ENCODE data around the gene AMMECR1. TPM values are rescaled to one million over a fixed set of nuclear protein-coding genes. Genes with fewer than 3 reads are reported as not detected.

The AMMECR1 gene
- total RNA-seq, 2 experiments from 2014 or later: 7.8 to 7.9 TPM

- Mint-ChIP-seq H3K27me3 (no peaks in the 10 kb centered on the region), H3K4me1 (ENCODE audit: low read depth) (peaks cover 55% of the 10 kb centered on the region), H3K4me3 (peak overlapping the region; percentile 62), H3K27ac (peak overlapping the region; percentile 93), H3K9me3 (no peaks in the 10 kb centered on the region), H3K36me3 (ENCODE audit: low read depth) (peaks cover 39% of the 10 kb centered on the region)
- no peak overlapping the region for H3K27ac ChIP-seq (ENCODE audit: low read depth in 1 of 2, low read length in 2 of 2)
- POLR2A ChIA-PET: interaction anchor here (3.0 kb wide), 1 partner anchor 10 kb away, joined by 18 read pairs; no protein-coding TSS in a partner anchor
- no peak overlapping the region for H3K4me3 ChIP-seq (ENCODE audit: low read length)
- intact Hi-C loops (cut with DNase I, micrococcal nuclease): loop anchor here (5.0 to 10.0 kb wide), 2 partner anchors 84 to 86 kb away; partner anchors contain the start of gene AMMECR1 (in 1 of the 2)
- ATAC-seq (ENCODE audit: poor library complexity) (no peak), DNase-seq (no peak)
- no peak for TF ChIP-seq CTCF (IDR thresholded peaks at IDR 0.05)
- H3K36me3 ChIP-seq (ENCODE audit: insufficient read depth, low read length): no peaks in the 10 kb centered on the region
- CTCF ChIA-PET: no interaction called here
- peaks cover 0 to 5% of the 10 kb centered on the region in 2 experiments for H3K9me3 ChIP-seq (ENCODE audit: control insufficient read depth in 1 of 2, insufficient read depth in 1 of 2, low read length in 2 of 2)
- H3K4me1 ChIP-seq (ENCODE audit: insufficient read depth, low read length): peaks cover 14% of the 10 kb centered on the region
- H3K27me3 ChIP-seq (ENCODE audit: control insufficient read depth in 1 of 2, insufficient read depth in 2 of 2, low read length in 2 of 2): no peaks in the 10 kb centered on the region
These were observed 89.4 kb downstream of the AMMECR1 start for GRCh38 chrX:110228453-110228852.

DNA sequence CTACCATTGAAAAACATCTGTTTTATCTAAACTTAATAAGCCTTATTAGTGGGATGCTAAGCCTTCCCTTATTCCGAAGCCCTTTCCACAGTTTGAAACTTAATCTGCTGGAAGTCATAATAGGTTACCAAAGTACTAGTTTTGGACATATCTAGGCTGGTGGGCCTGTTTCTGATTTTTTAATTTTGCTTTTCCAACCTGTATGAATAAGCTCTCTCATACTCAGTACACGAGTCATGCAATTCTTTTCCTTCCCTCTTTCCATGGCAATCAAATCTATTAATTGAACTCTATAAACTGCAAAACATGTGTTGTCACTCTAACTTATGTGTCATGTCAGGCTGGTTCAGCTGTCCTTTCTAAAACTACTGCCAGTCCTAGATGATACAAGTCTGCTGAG is 91.0 kb downstream of the AMMECR1 start:
- DNase-seq (no peak), ATAC-seq (ENCODE audit: poor library complexity) (no peak)
- H3K27ac ChIP-seq (ENCODE audit: low read depth in 1 of 2, low read length in 2 of 2): no peak overlapping the region
- H3K27me3 Mint-ChIP-seq: no peaks in the 10 kb centered on the region
- ChIA-PET POLR2A (interaction anchor here (1.1 kb wide), 1 partner anchor 91 kb away, joined by 3 read pairs; the partner anchor contains the start of gene AMMECR1), CTCF (no interaction called here)
- H3K27ac Mint-ChIP-seq: peak overlapping the region; percentile 93
- H3K27me3 ChIP-seq (ENCODE audit: control insufficient read depth in 1 of 2, insufficient read depth in 2 of 2, low read length in 2 of 2): no peaks in the 10 kb centered on the region
- H3K9me3 Mint-ChIP-seq: no peaks in the 10 kb centered on the region
- peaks cover 55% of the 10 kb centered on the region for H3K4me1 Mint-ChIP-seq (ENCODE audit: low read depth)
- no peak overlapping the region for H3K4me3 Mint-ChIP-seq
- peaks cover 14% of the 10 kb centered on the region for H3K4me1 ChIP-seq (ENCODE audit: insufficient read depth, low read length)
- TF ChIP-seq CTCF (IDR thresholded peaks at IDR 0.05): no peak
- no peak overlapping the region for H3K4me3 ChIP-seq (ENCODE audit: low read length)
- no peaks in the 10 kb centered on the region for H3K36me3 ChIP-seq (ENCODE audit: insufficient read depth, low read length)
- no peaks in the 10 kb centered on the region for H3K9me3 ChIP-seq (ENCODE audit: control insufficient read depth in 1 of 2, insufficient read depth in 1 of 2, low read length in 2 of 2)
- intact Hi-C loops (cut with DNase I, micrococcal nuclease): loop anchor here (5.0 to 10.0 kb wide), 2 partner anchors 85 to 88 kb away; partner anchors contain the start of gene AMMECR1 (in 1 of the 2)
- H3K36me3 Mint-ChIP-seq (ENCODE audit: low read depth): peaks cover 27% of the 10 kb centered on the region

- Histone ChIP-seq H3K4me3 (ENCODE audit: low read length) (no peak overlapping the region), H3K9me3 (ENCODE audit: control insufficient read depth in 1 of 2, insufficient read depth in 1 of 2, low read length in 2 of 2) (no peaks in the 10 kb centered on the region), H3K27me3 (ENCODE audit: control insufficient read depth in 1 of 2, insufficient read depth in 2 of 2, low read length in 2 of 2) (no peaks in the 10 kb centered on the region), H3K36me3 (ENCODE audit: insufficient read depth, low read length) (no peaks in the 10 kb centered on the region), H3K4me1 (ENCODE audit: insufficient read depth, low read length) (peaks cover 7% of the 10 kb centered on the region), H3K27ac (ENCODE audit: low read depth in 1 of 2, low read length in 2 of 2) (no peak overlapping the region)
- no peak for TF ChIP-seq CTCF (IDR thresholded peaks at IDR 0.05)
- no peak for ATAC-seq (ENCODE audit: poor library complexity)
- POLR2A ChIA-PET: no interaction called here
- Mint-ChIP-seq H3K9me3 (no peaks in the 10 kb centered on the region), H3K4me1 (ENCODE audit: low read depth) (peaks cover 52% of the 10 kb centered on the region), H3K27ac (peak overlapping the region; percentile 51), H3K4me3 (no peak overlapping the region), H3K36me3 (ENCODE audit: low read depth) (peaks cover 9% of the 10 kb centered on the region), H3K27me3 (no peaks in the 10 kb centered on the region)
- DNase-seq: no peak
- intact Hi-C loops (cut with DNase I, micrococcal nuclease): loop anchor here (5.0 to 10.0 kb wide), 2 partner anchors 87 to 90 kb away; partner anchors contain the start of gene AMMECR1 (in 1 of the 2)
- CTCF ChIA-PET: no interaction called here
These were observed 92.8 kb downstream of the AMMECR1 start for GRCh38 chrX:110224926-110225617.

Measured in CD4-positive, alpha-beta T cell (primary cell).